ENCODE data around the gene C1QTNF4.

GRCh38 chr11:47583844-47584243, 10.4 kb downstream of the C1QTNF4 start:
- TF ChIP-seq, protein P1, sequence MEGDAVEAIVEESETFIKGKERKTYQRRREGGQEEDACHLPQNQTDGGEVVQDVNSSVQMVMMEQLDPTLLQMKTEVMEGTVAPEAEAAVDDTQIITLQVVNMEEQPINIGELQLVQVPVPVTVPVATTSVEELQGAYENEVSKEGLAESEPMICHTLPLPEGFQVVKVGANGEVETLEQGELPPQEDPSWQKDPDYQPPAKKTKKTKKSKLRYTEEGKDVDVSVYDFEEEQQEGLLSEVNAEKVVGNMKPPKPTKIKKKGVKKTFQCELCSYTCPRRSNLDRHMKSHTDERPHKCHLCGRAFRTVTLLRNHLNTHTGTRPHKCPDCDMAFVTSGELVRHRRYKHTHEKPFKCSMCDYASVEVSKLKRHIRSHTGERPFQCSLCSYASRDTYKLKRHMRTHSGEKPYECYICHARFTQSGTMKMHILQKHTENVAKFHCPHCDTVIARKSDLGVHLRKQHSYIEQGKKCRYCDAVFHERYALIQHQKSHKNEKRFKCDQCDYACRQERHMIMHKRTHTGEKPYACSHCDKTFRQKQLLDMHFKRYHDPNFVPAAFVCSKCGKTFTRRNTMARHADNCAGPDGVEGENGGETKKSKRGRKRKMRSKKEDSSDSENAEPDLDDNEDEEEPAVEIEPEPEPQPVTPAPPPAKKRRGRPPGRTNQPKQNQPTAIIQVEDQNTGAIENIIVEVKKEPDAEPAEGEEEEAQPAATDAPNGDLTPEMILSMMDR (IDR thresholded peaks at IDR 0.05; ENCODE audit: insufficient read depth, low read depth, low read length) = no peak
- TF ChIP-seq EZH2 (IDR thresholded peaks at IDR 0.05; ENCODE audit: insufficient read depth, low read length) = no peak
